ENCODE data around the gene TCF3.

Gene TCF3

GRCh38 chr19:1609680-1610474 lies 42.5 kb downstream of the TCF3 start:
- no peak for DNase-seq (ENCODE audit: low read depth)

GRCh38 chr19:1609103-1609396 lies 43.4 kb downstream of the TCF3 start:
- DNase-seq (ENCODE audit: low read depth) = no peak

GRCh38 chr19:1608359-1609102 lies 43.9 kb downstream of the TCF3 start:
- DNase-seq (ENCODE audit: low read depth) = no peak

GRCh38 chr19:1606138-1606651 lies 46.2 kb downstream of the TCF3 start:
- DNase-seq (ENCODE audit: low read depth) = no peak

- DNase-seq (ENCODE audit: low read depth) = peak; percentile 84
Observed at GRCh38 chr19:1605236-1606137, 46.9 kb downstream of the TCF3 start, which contains the start of gene UQCR11. Gene UQCR11, minus strand, starts transcription at chr19:1605462. Its CDS starts 53 bp downstream, at chr19:1605409.

GRCh38 chr19:1602091-1602707 lies 50.2 kb downstream of the TCF3 start:
- DNase-seq (ENCODE audit: low read depth) = no peak

GRCh38 chr19:1601613-1602064 lies 50.8 kb downstream of the TCF3 start:
- DNase-seq (ENCODE audit: low read depth) = no peak

- no peak for DNase-seq (ENCODE audit: low read depth)
Observed at GRCh38 chr19:1599460-1599846, 53.0 kb downstream of the TCF3 start.

- no peak for DNase-seq (ENCODE audit: low read depth)
Observed at GRCh38 chr19:1598777-1599459, 53.5 kb downstream of the TCF3 start.

- no peak for DNase-seq (ENCODE audit: low read depth)
Observed at GRCh38 chr19:1593501-1593772, 59.0 kb downstream of the TCF3 start.

- peak; percentile 44 for DNase-seq (ENCODE audit: low read depth)
Observed at GRCh38 chr19:1592755-1593500, 59.5 kb downstream of the TCF3 start, which contains the start of gene MBD3. Gene MBD3, minus strand, starts transcription at chr19:1592865. Its CDS starts 234 bp downstream, at chr19:1592631.

- DNase-seq (ENCODE audit: low read depth) = peak; percentile 28
Observed at GRCh38 chr19:1592024-1592754, 60.2 kb downstream of the TCF3 start.

GRCh38 chr19:1591421-1592023 lies 60.9 kb downstream of the TCF3 start:
- no peak for DNase-seq (ENCODE audit: low read depth)

GRCh38 chr19:1590641-1591397 lies 61.6 kb downstream of the TCF3 start:
- DNase-seq (ENCODE audit: low read depth) = no peak

GRCh38 chr19:1587872-1588271 lies 64.5 kb downstream of the TCF3 start:
- DNase-seq (ENCODE audit: low read depth) = no peak

- DNase-seq (ENCODE audit: low read depth) = no peak
Observed at GRCh38 chr19:1585243-1585580, 67.2 kb downstream of the TCF3 start.

GRCh38 chr19:1584500-1585242 lies 67.7 kb downstream of the TCF3 start:
- no peak for DNase-seq (ENCODE audit: low read depth)

- no peak for DNase-seq (ENCODE audit: low read depth)
Observed at GRCh38 chr19:1582201-1582600, 70.2 kb downstream of the TCF3 start.
